Omental fat pad (tissue), 4 donors: ENCODE data around the gene TMUB1. TPM values are rescaled to one million over a fixed set of nuclear protein-coding genes. Genes with fewer than 3 reads are reported as not detected.

ENCODE experiments used
- ATAC-seq: fragments of 150-250 bp; one replicate; pipeline ENCODE4 v1.9.1; 2016; ENCODE audit warnings: mild to moderate bottlenecking, moderate library complexity; ENCODE audit not compliant: low FRiP score
- DNase-seq: peaks from one replicate; pipeline ENCODE4 v3.0.0-alpha.2; 2019; ENCODE audit warnings: low spot score
- total RNA-seq, 4 donors: library from RNA; depleted of rRNA; stranded (reverse); fragments of >200 nt; gene quantifications; one replicate each; pipeline ENCODE4 v1.1.0, GENCODE V29; 2016
- TF ChIP-seq, protein P1 (sequence below), 3 donors: fragments of 450-650 bp; IDR thresholded peaks; one replicate each; pipeline ENCODE4 v1.5.1; 2016 to 2017; ENCODE audit warnings: antibody characterized with exemption in 3 of 3, mild to moderate bottlenecking in 3 of 3, moderate library complexity in 2 of 3

Gene TMUB1
- total RNA-seq, 4 donors from 2014 or later: 23.5 to 38.5 (median 26.9) TPM

DNA sequence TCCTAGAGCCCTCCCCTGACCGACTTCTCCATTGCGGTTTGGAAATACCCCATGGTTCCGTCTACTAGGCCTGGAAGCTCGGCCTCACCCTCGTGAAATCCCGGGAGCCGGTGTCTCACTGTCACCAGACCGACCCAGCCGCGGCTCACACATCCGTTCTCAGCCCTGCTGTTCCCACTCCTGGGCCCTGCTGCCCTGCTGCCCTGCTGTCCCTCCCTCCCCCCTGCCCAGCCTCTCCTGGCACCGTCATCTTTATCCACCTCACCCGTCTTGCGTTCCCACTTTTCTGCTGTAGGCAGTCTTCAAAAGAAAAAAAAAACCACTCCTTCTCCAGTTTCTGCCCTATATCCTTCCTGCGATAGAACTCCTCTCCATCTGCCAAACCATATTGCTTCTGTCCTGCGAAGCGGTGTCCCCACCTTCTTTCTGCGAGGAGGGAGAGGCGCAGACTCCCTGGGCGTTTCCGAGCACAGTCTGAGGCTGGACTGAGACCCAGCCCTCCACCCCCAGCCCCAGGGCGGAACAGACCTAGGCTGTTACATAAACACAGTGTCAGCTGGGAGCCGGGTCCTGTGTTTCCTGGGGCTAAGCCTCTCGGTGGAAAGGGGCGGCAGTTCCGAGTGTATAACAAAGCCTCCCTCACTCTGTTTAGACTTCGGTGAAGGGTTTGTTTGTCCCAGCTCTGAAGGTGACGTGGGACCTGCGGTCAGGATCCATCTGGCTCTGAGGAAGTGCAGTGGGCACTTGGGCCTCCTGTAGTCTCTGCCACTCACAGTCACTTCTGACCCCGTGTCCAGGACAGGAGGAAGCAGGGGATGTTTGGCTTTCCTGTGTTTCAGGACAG is 5.8 kb upstream of the TMUB1 start:
- TF ChIP-seq, protein P1, sequence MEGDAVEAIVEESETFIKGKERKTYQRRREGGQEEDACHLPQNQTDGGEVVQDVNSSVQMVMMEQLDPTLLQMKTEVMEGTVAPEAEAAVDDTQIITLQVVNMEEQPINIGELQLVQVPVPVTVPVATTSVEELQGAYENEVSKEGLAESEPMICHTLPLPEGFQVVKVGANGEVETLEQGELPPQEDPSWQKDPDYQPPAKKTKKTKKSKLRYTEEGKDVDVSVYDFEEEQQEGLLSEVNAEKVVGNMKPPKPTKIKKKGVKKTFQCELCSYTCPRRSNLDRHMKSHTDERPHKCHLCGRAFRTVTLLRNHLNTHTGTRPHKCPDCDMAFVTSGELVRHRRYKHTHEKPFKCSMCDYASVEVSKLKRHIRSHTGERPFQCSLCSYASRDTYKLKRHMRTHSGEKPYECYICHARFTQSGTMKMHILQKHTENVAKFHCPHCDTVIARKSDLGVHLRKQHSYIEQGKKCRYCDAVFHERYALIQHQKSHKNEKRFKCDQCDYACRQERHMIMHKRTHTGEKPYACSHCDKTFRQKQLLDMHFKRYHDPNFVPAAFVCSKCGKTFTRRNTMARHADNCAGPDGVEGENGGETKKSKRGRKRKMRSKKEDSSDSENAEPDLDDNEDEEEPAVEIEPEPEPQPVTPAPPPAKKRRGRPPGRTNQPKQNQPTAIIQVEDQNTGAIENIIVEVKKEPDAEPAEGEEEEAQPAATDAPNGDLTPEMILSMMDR (IDR thresholded peaks at IDR 0.05): no peak
- DNase-seq: peak; percentile 53
- peak; percentile 31 for ATAC-seq

DNA sequence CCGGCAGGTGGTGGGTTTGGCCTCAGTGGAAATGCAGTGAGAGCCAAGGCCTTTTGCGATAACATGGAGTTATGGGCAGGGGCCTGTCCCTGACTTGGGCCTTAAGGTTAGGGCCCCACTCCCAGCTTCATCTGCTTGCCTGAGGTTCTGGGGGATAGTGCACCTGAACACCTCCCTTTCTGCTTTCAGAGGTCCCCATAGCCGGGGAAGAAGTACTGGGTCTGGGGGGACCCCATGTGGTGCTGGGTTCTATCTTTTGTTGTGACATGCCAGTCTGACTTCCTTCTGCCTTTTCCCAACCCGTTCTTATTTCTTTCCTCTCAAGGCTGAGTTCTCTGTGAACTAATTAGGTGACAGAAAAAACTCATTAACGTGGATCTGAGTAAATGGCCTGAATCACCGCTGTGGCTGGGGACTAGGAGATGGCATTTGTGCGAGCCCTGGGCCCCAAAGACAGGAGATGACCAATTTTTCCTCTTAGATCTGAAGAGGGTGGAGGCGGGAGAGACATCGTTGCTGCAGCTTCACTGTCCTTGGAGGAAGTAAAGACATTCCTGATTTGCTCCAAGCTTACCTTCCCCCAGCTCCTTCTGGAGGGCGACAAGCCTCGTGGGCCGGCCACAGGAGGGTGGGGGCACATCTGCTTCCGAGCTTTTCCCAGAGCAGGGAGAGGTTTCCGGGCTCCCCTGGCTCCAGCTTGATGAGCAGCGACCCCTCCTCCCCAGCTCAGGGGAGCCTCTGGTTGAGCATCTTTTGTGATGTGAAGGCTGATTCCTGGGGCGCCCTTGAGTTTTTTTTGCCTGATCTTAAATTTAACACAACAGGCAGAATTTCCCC is 4.9 kb upstream of the TMUB1 start:
- DNase-seq (no peak), ATAC-seq (no peak)

DNA sequence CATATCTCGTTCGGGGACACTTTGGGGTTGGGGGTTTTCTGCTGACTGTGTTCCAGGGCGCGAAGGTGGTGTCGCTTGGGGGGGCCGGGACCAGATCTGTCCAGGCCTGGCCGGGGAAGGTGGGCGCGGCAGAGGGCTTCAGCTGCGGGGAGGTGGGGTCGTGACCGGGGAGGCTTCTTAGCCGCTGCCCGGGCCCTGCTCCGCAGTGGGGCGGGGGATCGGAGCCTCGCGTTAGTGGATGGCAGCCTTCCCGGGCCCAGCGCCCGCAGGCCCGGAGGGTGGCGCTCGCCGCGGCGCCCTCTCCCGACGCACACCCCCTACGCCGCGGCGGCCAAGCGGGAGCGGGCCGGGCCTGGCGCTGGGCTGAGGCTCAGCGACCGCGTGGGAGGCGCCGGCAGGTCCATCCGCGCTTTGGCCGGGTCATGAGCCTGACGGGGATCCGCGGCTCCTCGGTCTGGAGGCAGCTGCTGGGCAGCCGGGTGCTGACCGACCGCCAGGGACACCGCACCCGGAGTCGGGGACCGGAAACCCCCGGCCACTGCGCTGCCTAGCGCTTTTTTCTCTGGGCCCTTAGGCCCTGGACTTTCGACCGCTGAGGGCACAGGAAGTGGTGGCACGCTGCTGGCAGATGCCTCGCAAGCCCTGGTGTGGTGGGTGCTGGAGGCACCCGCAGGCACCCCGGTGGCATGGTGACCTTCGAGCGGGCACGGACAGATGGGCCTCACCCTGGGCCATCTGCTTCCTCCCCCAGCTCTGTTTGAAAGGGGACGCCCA is 4.1 kb upstream of the TMUB1 start:
- ATAC-seq: peak; percentile 29
- DNase-seq: no peak
- TF ChIP-seq, protein P1 (IDR thresholded peaks at IDR 0.05): no peak

More for the DNA sequence above, 4.9 kb upstream of the TMUB1 start:
- TF ChIP-seq, protein P1 (IDR thresholded peaks at IDR 0.05): no peak

DNA sequence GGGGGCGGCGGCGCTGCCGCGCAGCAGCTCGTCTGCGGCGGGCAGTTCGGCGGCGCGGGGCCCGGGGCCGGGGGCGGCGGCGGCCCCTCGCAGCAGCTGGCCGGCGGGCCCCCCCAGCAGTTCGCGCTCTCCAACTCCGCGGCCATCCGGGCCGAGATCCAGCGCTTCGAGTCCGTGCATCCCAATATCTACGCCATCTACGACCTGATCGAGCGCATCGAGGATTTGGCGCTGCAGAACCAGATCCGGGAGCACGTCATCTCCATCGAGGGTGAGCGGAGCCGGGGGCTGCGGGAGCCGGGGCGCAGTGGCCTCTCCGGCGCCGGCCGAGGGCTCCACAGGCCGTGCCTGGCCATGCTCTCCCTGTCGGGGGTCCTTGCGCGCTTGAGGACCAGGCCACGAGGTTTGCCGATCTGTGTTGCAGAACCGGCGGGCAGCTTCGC is 3.5 kb upstream of the TMUB1 start:
- DNase-seq (no peak), ATAC-seq (no peak)
- TF ChIP-seq, protein P1 (IDR thresholded peaks at IDR 0.05): no peak

DNA sequence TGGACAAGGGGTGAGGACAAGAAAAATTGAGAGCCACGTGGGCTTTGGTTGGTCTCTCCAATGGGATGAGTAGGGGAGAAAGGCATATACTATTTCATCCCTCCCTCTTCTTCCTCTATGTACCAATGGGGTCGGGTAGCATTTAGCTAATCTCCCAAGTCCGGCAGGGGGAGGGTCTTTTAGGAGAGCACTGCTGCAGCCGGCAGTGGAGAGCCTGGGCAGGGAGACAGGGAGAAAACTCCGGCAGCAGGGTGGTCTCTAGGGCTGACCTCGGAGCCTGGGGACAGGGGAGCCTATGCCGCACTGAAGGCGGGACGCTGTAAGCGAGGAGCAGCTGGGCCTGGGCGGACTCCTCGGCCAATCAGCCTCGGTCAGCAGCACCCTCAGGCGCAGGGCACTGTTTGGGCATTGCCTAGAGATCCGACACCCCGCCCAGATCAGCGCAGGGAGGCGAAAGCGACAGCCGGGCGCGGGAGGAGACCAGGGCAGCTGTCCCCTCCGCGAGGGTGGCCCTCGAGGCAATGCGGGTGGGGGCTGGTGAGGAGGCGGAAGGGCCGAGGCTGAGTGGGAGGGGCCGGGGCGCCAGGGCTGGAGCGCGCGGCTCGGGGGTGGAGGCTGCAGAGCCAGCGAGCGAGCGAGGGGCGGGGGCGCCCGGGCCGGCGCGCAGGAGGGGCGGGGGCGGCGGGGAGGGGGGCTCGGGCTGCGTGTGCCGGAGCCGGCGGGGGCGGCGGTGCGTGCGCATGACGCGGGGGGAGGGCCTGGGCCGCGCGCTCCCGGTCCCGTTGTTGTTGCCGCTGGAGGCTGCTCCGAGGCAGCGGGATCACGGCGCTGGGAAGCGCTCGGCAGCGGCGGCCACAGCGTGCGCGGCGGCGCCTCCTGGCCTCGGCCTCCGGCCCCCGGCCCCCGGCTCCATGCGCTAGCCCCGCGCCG is 2.7 kb upstream of the TMUB1 start, which contains the start of gene AGAP3:
Gene AGAP3, plus strand, starts transcription at position 785 of the 930 bp plus-strand sequence. CDS start 267 bp downstream, outside the sequence.
- DNase-seq: no peak
- TF ChIP-seq, protein P1 (IDR thresholded peaks at IDR 0.05): no peak
- peak; percentile 53 for ATAC-seq

DNA sequence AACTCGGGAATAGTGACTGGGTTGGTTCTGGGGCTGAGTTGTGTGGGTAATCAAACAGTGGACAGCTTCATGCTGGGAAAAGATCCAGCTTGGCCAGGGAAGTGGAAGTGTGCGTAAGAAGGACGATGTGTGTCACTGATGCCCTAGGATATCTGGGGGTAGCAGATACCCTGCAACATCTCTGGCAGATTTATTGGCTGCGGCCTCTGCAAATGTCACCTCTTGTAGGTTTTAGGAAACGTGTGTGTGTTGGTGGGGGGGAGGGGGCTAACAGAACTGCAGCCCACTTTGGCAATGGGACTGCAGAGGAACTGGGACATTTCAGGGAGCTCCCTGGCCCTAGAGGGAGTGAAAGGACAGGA is 2.0 kb upstream of the TMUB1 start:
- no peak for ATAC-seq
- TF ChIP-seq, protein P1 (IDR thresholded peaks at IDR 0.05): no peak
- DNase-seq: no peak
